RCC 7860 (cell line): ENCODE measurements around the gene MMP2.

ENCODE experiments used
- DNase-seq: peaks from one replicate; pipeline ENCODE4 v3.0.0-alpha.2; 2015; ENCODE audit warnings: low spot score
- FAIRE-seq: peaks from 2 replicates; lab custom pipeline; 2012; peaks lifted over from hg19 to GRCh38; lab: Jason Lieb, UNC

MMP2 gene

DNA sequence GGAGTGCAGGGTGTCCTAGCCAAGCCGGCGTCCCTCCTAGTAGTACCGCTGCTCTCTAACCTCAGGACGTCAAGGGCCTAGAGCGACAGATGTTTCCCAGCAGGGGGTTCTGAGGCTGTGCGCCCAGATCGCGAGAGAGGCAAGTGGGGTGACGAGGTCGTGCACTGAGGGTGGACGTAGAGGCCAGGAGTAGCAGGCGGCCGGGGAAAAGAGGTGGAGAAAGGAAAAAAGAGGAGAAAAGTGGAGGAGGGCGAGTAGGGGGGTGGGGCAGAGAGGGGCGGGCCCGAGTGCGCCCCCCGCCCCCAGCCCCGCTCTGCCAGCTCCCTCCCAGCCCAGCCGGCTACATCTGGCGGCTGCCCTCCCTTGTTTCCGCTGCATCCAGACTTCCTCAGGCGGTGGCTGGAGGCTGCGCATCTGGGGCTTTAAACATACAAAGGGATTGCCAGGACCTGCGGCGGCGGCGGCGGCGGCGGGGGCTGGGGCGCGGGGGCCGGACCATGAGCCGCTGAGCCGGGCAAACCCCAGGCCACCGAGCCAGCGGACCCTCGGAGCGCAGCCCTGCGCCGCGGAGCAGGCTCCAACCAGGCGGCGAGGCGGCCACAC, at the start of gene MMP2:
MMP2 (plus strand) TSS at position 372 of the 603 bp plus-strand sequence. CDS start 282 bp downstream, outside the sequence.
- FAIRE-seq = no peak
- DNase-seq = no peak

DNA sequence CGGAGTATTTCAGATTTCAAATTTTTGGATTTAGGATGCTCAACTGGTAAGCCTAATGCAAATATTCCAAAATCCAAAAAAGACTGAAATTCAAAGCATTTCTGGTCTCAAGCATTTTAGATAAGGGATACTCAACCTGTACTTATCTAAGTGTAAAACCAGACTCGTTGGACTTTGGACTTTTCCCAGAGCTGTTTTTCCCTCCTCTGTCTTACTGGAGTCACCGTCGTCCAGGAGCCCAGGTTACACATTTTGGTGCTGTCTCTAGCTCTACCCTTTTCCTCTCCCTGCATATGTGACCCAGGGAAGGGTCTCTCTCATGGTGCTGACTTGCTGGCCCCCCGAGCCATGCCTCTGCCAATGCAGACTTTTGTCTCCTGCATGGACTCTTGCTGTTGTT, 46.0 kb upstream of the MMP2 start:
- FAIRE-seq (no peak), DNase-seq (no peak)

- no peak for DNase-seq
- FAIRE-seq = no peak
Observed at GRCh38 chr16:55433535-55433934, 45.5 kb upstream of the MMP2 start.

- DNase-seq (no peak), FAIRE-seq (no peak)
Observed at GRCh38 chr16:55434000-55434399, 45.0 kb upstream of the MMP2 start.

- DNase-seq (no peak), FAIRE-seq (no peak)
Observed at GRCh38 chr16:55435387-55435786, 43.6 kb upstream of the MMP2 start.

- no peak for DNase-seq
- FAIRE-seq = no peak
Observed at GRCh38 chr16:55436587-55436986, 42.4 kb upstream of the MMP2 start.

DNA sequence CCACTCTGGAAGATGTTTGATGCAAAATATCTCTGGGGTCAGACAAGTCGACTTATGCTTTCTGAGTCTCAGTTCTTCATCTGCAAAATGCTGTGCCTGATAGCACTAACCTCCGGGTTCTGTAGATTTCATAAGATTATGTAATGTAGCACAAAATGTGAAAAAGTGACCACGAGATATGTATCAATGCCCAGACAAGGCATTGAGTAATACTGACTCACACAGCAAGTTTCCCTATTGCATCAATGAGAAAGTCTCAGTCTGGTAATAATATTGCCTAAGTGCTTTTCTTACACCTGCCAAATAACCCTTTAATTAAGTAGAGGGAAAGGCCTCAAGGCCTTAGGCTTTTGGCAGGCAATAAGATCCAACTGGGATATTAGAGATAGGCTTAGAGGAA, 41.4 kb upstream of the MMP2 start:
- DNase-seq (no peak), FAIRE-seq (no peak)

GRCh38 chr16:55438281-55438680, 40.7 kb upstream of the MMP2 start:
- DNase-seq (no peak), FAIRE-seq (no peak)

DNA sequence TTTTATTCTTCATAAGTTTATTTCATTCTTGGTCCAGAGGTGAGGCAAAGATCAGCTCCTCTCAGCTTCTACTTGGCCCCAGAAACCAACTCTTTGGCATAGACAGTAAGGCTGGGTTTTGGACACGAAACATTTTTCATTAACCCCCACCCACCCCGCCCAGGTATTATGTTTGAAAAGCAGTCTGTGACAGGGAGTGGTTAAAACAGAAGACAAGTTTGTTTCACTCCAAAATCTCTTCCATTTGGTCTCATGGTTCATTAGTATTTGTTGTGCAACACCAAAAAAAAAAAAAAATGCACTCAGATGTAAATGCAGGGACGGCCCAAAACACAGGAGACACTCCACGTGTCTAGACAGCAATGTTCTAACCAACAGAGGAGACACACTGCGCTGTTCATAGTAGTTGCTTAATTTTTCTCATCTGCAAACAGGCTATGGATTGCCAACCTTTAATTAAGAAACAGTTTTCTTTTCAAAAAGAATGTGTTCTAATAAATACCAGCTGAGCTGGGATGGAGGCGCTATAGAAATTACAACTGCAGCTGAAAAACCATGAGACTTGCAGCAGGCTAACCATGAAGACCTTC, 39.8 kb upstream of the MMP2 start:
- DNase-seq = no peak
- no peak for FAIRE-seq

DNA sequence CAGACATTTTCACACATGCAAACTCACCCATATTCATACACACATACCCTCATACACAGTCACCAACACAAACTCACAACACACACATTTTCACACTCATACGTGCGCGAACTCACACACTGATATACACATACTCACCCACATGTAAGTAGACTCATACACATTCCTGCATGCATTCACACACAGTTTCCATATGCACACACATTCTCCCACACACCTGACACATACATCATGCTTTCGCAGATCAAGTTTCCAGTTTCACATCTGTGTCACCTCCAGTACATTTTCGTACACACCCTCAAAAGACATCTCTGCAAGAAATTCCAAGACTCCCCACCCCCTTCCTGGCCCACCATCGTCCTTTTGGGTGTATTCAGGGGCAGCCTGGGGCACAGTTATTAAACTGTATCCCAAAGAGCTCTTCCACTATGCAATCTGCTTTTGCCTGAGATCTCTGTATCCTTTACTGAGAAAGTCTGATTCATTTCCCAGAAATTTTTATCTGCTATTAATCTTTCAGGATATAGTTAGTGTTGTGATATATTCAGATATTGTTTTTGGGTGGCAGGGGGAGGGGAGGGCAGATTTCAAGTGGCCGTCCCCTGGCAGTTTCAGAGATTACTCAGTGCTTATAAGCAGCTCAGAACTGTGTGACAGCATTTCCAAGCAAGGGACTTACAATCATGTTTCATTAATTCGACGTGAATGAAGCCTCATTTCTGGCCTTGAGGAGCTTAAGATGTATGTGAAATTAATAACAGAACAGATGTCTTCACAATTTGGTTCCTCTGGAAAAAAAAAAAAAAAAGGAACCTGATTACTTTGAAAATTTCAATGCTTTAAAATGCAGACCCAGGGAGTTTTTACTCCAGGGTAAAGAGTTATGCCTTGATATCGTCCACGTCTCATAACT, 35.3 kb upstream of the MMP2 start:
- no peak for FAIRE-seq
- DNase-seq = no peak

DNA sequence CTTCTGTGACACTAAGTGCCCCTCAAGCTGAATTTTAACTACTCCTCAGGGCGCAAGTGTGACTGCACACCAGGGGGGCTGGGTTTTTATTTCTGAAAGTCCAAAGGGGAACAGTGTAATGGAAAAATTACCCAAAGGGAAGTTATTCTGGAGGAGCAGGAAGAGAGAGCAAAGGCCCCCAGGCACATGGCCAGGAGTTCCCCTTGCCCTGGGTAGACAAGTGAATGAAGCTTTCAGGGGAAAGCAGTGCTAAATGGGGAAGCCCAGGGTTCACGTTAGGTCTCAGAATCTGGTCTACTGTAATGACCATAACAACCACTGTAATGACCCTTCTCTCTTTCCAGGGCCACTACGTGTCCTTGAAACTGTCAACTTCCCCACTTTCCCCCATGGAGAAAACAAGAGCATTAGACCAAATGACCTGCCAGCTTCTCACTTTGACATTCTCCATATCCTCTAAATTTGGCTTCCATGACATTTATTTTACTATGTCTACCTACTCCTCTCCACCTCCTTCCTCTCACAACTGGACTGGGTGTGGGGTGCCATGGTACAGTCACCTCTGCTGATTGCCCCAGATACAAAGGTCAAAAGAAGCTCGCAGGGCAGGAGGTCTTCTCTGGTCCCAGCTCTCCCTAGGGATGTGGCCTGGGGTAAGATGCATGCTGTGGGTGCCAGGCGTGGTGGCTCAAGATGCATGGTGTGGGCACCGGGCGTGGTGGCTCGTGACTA, 34.1 kb upstream of the MMP2 start:
- no peak for FAIRE-seq

GRCh38 chr16:55447231-55447630, 31.8 kb upstream of the MMP2 start:
- no peak for FAIRE-seq

More for the DNA sequence above, 34.1 kb upstream of the MMP2 start:
- DNase-seq = no peak

GRCh38 chr16:55452996-55453395, 26.0 kb upstream of the MMP2 start:
- no peak for FAIRE-seq

More at GRCh38 chr16:55447231-55447630, 31.8 kb upstream of the MMP2 start:
- no peak for DNase-seq

DNA sequence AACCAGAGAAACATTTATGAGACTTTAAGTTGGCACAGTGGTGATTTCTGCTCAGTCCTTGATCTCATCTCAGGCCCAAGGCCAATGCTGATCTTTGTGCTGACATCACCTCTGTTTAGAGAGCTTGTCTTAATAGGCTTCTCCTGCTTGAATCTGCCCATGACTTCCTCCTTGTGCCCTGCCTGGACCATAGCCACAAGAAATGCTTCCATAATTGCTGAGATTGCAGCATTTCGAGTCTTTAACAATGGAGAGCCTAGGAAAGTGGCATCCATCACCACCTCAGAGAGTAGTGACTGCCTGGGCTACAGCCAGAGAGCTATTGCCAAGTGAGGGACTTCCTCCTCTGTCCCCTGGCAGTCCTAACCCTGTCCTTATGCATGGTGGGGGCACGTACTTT, 25.1 kb upstream of the MMP2 start:
- FAIRE-seq (no peak), DNase-seq (no peak)

More at GRCh38 chr16:55452996-55453395, 26.0 kb upstream of the MMP2 start:
- DNase-seq = no peak

DNA sequence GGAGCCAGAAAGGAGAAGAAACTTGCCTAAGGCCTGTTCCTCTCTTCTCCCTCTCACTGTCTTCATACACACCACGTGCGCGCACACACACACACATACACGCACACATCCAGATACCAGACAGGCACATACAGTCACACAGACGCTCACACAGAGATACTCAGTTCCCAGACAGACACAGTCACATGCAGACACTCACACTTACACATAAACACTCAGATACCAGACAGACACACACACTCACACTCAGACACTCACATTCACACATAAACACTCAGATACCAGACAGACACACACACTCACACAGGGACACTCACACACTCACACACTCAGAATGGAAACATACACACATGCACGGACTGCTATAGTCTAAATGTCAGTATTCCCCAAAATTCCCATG, 24.1 kb upstream of the MMP2 start:
- DNase-seq (no peak), FAIRE-seq (no peak)

GRCh38 chr16:55462241-55462640, 16.8 kb upstream of the MMP2 start:
- no peak for DNase-seq
- FAIRE-seq = no peak

DNA sequence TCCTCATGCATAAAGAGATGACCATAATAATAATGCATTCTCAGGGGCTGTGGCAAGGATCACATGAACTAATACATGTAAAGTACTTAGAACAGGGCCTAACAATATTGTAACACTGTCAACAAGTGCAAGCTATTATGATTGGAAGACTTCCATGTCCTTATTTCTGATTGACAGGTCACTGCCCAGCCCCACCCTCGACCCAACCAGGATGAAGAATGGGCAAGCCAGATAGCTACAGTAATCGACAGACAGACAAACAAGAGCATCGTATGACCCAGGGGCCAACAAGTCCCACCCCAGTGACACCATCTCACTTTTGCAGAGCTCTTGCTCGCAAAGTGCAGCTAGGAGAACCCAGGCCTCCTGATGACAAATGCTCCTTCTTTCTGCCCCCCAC, 14.6 kb upstream of the MMP2 start:
- no peak for DNase-seq
- FAIRE-seq = no peak

DNA sequence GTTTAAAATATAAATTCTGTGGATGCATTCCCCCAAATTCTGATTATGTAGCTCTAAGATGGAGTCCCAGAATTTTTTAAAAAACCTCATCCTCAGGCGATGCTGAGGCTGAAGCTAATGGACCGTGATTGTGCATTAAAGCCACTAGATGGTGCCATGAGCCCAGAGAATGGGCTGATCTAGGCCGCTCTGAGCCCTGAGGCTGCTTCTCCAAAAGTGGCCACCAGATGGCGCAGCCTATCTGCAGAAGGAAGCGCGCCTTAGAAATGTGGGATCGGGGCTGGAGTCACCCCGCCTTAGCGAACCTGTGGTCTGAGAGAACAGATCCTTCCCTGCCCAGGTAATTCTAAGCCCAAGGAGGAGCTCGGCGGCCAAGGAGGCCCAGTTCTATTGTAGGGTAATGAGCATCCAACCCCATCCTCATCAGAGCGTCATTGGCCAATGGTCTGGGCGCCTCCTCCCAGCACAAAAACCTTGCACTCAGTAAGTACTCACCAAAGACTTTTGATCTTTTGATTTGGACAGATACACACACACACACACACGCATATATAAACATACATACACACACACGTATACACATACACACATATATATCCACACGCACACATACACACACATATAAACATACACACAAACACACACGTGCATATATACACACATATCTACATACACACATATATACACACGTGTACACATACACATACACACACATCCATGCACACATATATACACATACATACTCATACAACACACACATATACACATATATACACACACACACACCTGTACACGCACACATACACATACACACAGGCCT, 13.7 kb upstream of the MMP2 start:
- DNase-seq (peak; percentile 66), FAIRE-seq (peak; percentile 47)

DNA sequence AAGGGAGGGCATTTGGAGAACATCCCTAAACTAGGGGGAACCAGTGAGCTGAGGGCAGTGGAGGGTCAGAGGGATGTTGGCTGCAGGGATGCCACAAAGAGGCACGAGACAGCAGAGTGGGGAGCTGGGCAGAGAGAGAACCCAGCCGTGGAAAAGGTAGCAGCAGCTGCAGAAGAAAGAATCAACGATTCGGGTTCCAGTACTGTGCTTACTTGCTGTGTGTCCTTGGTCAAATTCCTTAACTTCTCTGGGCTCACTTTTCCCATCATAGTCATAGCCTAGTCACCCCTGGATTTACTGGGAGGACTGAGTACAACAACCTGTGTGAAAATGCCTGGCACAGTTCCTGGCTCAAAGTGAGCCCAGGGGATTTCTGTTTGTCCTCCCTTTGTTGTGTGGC, 12.8 kb upstream of the MMP2 start:
- FAIRE-seq (no peak), DNase-seq (no peak)

- FAIRE-seq (no peak), DNase-seq (no peak)
Observed at GRCh38 chr16:55467898-55468297, 11.1 kb upstream of the MMP2 start.
